OCI-LY1 (cell line): Measurements from ENCODE around the gene IFRD1.

Source experiments
- CTCF ChIP-seq: fragments of 200-600 bp; sonication (generic), shearing (Covaris generic); IDR thresholded peaks from 2 replicates; pipeline ENCODE4 v1.5.1; 2017; ENCODE audit warnings: mild to moderate bottlenecking, antibody characterized with exemption, low read length, moderate library complexity, mixed read lengths
- EZH2 ChIP-seq: fragments of 200-600 bp; sonication (generic), shearing (Covaris generic); IDR thresholded peaks from 2 replicates; pipeline ENCODE4 v1.8.0; 2017; ENCODE audit warnings: borderline replicate concordance, mixed run types, mild to moderate bottlenecking, antibody characterized with exemption, low read length, moderate library complexity, mixed read lengths

GRCh38 chr7:112430649-112431048 lies 19.6 kb upstream of the IFRD1 start:
- TF ChIP-seq CTCF (no peak), EZH2 (no peak)
